Osteoblast (primary cell): ENCODE measurements around the gene GRPEL2. TPM values are rescaled to one million over a fixed set of nuclear protein-coding genes. Genes with fewer than 3 reads are reported as not detected.

Experiments
- DNase-seq: peaks from one replicate; pipeline ENCODE4 v3.0.0; 2011; ENCODE audit warnings: low spot score, mixed read lengths; ENCODE audit not compliant: insufficient read length; ENCODE audit errors: missing footprints
- H2AFZ ChIP-seq: 2 replicates; pipeline ENCODE4 v1.6.0; 2011; ENCODE audit warnings: mild to moderate bottlenecking, low read length
- H3K27ac ChIP-seq: 2 replicates; pipeline ENCODE4 v1.5.1; 2011; ENCODE audit warnings: mild to moderate bottlenecking, low read depth, low read length, moderate library complexity
- H3K27me3 ChIP-seq: 2 replicates; pipeline ENCODE4 v1.6.0; 2012; ENCODE audit warnings: mild to moderate bottlenecking, control low read depth, inconsistent platforms, low read length, moderate library complexity; ENCODE audit not compliant: insufficient read depth
- H3K36me3 ChIP-seq: 2 replicates; pipeline ENCODE4 v1.5.1; 2011; ENCODE audit warnings: mild to moderate bottlenecking, low read length, control low read depth, moderate library complexity; ENCODE audit not compliant: insufficient read depth
- H3K4me1 ChIP-seq: 2 replicates; pipeline ENCODE4 v1.5.1; 2011; ENCODE audit warnings: mild to moderate bottlenecking, low read length, control low read depth, moderate library complexity; ENCODE audit not compliant: insufficient read depth
- H3K4me2 ChIP-seq: 2 replicates; pipeline ENCODE4 v1.6.0; 2011; ENCODE audit warnings: mild to moderate bottlenecking, low read length; ENCODE audit not compliant: insufficient read depth
- H3K4me3 ChIP-seq: fragments of 200-600 bp; sonication (generic); 3 replicates; pipeline ENCODE4 v1.5.1; 2012; ENCODE audit warnings: mild to moderate bottlenecking, low read length, inconsistent platforms; ENCODE audit not compliant: insufficient read depth
- H3K79me2 ChIP-seq: 2 replicates; pipeline ENCODE4 v1.6.0; 2012; ENCODE audit warnings: mild to moderate bottlenecking, low read length, control low read depth, inconsistent platforms; ENCODE audit not compliant: insufficient read depth
- H3K9me3 ChIP-seq: 2 replicates; pipeline ENCODE4 v1.5.1; 2011; ENCODE audit warnings: low read depth, low read length, control low read depth
- H4K20me1 ChIP-seq: 2 replicates; pipeline ENCODE4 v1.6.0; 2012; ENCODE audit warnings: mild to moderate bottlenecking, low read length, control low read depth; ENCODE audit not compliant: insufficient read depth
- total RNA-seq: library from RNA; depleted of rRNA; stranded (reverse); fragments of >200 nt; gene quantifications from 2 replicates; pipeline ENCODE4 v1.2.3, GENCODE V29; 2012
- TF ChIP-seq, protein P1 (sequence below): IDR thresholded peaks from 2 replicates; pipeline ENCODE4 v1.5.1; 2011; ENCODE audit warnings: mild to moderate bottlenecking, low read depth, low read length, moderate library complexity; ENCODE audit errors: extremely low read depth

The GRPEL2 gene
- total RNA-seq, 1 donor, result 34.7 TPM

GRCh38 chr5:149386166-149386565, 40.9 kb downstream of the GRPEL2 start:
- Histone ChIP-seq H3K4me3 (no peak overlapping the region), H3K27ac (peak overlapping the region; percentile 86), H3K4me2 (no peak overlapping the region), H3K36me3 (no peaks in the 10 kb centered on the region), H2AFZ (no peak overlapping the region), H3K4me1 (peaks cover 27% of the 10 kb centered on the region), H3K27me3 (no peaks in the 10 kb centered on the region), H3K9me3 (no peaks in the 10 kb centered on the region), H4K20me1 (no peaks in the 10 kb centered on the region), H3K79me2 (no peaks in the 10 kb centered on the region)
- TF ChIP-seq, protein P1, sequence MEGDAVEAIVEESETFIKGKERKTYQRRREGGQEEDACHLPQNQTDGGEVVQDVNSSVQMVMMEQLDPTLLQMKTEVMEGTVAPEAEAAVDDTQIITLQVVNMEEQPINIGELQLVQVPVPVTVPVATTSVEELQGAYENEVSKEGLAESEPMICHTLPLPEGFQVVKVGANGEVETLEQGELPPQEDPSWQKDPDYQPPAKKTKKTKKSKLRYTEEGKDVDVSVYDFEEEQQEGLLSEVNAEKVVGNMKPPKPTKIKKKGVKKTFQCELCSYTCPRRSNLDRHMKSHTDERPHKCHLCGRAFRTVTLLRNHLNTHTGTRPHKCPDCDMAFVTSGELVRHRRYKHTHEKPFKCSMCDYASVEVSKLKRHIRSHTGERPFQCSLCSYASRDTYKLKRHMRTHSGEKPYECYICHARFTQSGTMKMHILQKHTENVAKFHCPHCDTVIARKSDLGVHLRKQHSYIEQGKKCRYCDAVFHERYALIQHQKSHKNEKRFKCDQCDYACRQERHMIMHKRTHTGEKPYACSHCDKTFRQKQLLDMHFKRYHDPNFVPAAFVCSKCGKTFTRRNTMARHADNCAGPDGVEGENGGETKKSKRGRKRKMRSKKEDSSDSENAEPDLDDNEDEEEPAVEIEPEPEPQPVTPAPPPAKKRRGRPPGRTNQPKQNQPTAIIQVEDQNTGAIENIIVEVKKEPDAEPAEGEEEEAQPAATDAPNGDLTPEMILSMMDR, result no peak
- DNase-seq, result peak; percentile 10

DNA sequence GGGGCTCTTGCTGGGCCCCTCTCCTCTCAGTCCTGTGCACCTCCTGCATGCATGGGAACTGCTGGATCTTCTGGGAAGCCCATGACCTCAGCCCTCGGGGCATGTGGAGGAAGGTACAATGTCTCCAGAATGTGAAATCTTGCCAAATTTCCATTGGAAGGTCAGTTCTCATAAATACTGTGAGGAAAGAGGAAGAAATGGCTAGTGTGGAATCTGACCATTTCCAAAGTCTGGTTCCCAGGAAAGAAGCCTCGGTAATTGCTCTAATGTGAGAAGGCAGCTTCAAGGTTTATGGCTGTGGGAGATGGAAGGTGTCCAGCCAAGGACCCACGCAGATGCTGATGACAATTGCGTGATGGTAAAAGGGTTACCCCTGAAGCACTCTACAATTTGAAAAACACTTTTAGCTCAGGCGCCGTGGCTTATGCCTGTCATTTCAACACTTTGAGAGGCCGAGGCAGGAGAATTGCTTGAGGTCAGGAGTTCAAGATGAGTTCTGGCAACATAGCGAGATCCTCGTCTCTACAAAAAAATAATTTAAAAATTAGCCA, 41.9 kb downstream of the GRPEL2 start:
- Histone ChIP-seq H3K4me3 (no peak overlapping the region), H3K27ac (peak overlapping the region; percentile 86), H3K27me3 (no peaks in the 10 kb centered on the region), H3K9me3 (no peaks in the 10 kb centered on the region), H3K79me2 (no peaks in the 10 kb centered on the region), H3K4me2 (no peak overlapping the region), H4K20me1 (no peaks in the 10 kb centered on the region), H3K36me3 (no peaks in the 10 kb centered on the region), H3K4me1 (peaks cover 27% of the 10 kb centered on the region), H2AFZ (no peak overlapping the region)
- TF ChIP-seq, protein P1, result no peak
- DNase-seq, result peak; percentile 89

DNA sequence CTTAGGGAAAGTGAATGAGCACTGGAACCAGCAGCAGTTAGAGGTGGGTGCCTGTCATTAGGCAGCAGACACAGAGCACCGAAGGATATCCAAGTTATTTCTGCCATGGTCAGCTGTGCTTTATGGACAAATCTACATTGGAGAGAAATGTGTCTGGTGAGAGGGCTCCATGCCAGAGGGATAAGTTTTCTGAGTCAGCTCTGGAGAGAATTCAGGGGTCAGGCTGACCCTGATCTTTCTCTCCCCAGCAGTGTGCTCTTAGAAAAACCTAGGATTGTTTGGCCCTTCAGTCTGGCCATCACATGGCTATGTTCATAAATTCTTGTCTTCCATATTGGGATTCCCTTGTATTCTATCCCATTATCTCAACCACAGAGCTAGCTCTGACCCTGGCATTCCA, 42.7 kb downstream of the GRPEL2 start:
- H3K27ac ChIP-seq, result peak overlapping the region; percentile 86
- H3K79me2 ChIP-seq, result no peaks in the 10 kb centered on the region
- TF ChIP-seq, protein P1, result no peak
- DNase-seq, result peak; percentile 92
- no peaks in the 10 kb centered on the region for H4K20me1 ChIP-seq
- H3K4me2 ChIP-seq, result peak overlapping the region; percentile 51
- H3K36me3 ChIP-seq, result no peaks in the 10 kb centered on the region
- H2AFZ ChIP-seq, result no peak overlapping the region
- H3K27me3 ChIP-seq, result no peaks in the 10 kb centered on the region
- no peak overlapping the region for H3K4me3 ChIP-seq
- H3K9me3 ChIP-seq, result no peaks in the 10 kb centered on the region
- peaks cover 33% of the 10 kb centered on the region for H3K4me1 ChIP-seq

GRCh38 chr5:149388498-149389190, 43.3 kb downstream of the GRPEL2 start:
- peaks cover 32% of the 10 kb centered on the region for H3K4me1 ChIP-seq
- no peaks in the 10 kb centered on the region for H3K36me3 ChIP-seq
- no peaks in the 10 kb centered on the region for H3K27me3 ChIP-seq
- H3K27ac ChIP-seq, result peak overlapping the region; percentile 86
- H3K4me3 ChIP-seq, result no peak overlapping the region
- H3K79me2 ChIP-seq, result no peaks in the 10 kb centered on the region
- no peaks in the 10 kb centered on the region for H4K20me1 ChIP-seq
- peak overlapping the region; percentile 51 for H3K4me2 ChIP-seq
- no peak overlapping the region for H2AFZ ChIP-seq
- H3K9me3 ChIP-seq, result no peaks in the 10 kb centered on the region
- TF ChIP-seq, protein P1, result no peak
- DNase-seq, result peak; percentile 71
